Hepatocyte (in vitro differentiated cells): ENCODE data around the gene PRR14L. TPM values are rescaled to one million over a fixed set of nuclear protein-coding genes. Genes with fewer than 3 reads are reported as not detected.

Source experiments
- DNase-seq: peaks from one replicate; pipeline ENCODE4 v3.0.0-alpha.2; 2016; ENCODE audit warnings: low spot score
- H2AFZ ChIP-seq: fragments of 200-600 bp; sonication (generic); 2 replicates; pipeline ENCODE4 v1.6.0; 2016; ENCODE audit warnings: antibody characterized with exemption, mild to moderate bottlenecking
- H3K27ac ChIP-seq: fragments of 200-600 bp; sonication (generic); 2 replicates; pipeline ENCODE4 v1.5.1; 2016; ENCODE audit warnings: mild to moderate bottlenecking
- H3K27me3 ChIP-seq: fragments of 200-600 bp; sonication (generic); 2 replicates; pipeline ENCODE4 v1.6.1; 2016
- H3K36me3 ChIP-seq: fragments of 200-600 bp; sonication (generic); replicated peaks from 2 replicates; pipeline ENCODE4 v1.5.1; 2016; ENCODE audit warnings: low read depth; ENCODE audit not compliant: insufficient read depth
- H3K4me1 ChIP-seq: fragments of 200-600 bp; sonication (generic); 2 replicates; pipeline ENCODE4 v1.5.1; 2016; ENCODE audit warnings: mild to moderate bottlenecking, moderate library complexity; ENCODE audit not compliant: insufficient read depth
- H3K4me2 ChIP-seq: fragments of 200-600 bp; sonication (generic); 2 replicates; pipeline ENCODE4 v1.6.0; 2016
- H3K4me3 ChIP-seq: fragments of 200-600 bp; sonication (generic); 2 replicates; pipeline ENCODE4 v1.5.1; 2016; ENCODE audit warnings: mild to moderate bottlenecking
- H3K79me2 ChIP-seq: fragments of 200-600 bp; sonication (generic); 2 replicates; pipeline ENCODE4 v1.6.0; 2017; ENCODE audit warnings: mild to moderate bottlenecking
- H3K9me2 ChIP-seq: fragments of 200-600 bp; sonication (generic); replicated peaks from 2 replicates; pipeline ENCODE4 v1.6.0; 2017; ENCODE audit warnings: mild to moderate bottlenecking; ENCODE audit not compliant: insufficient read depth
- H3K9me3 ChIP-seq: fragments of 200-600 bp; sonication (generic); 2 replicates; pipeline ENCODE4 v1.5.1; 2016; ENCODE audit warnings: low read depth, mild to moderate bottlenecking
- H4K20me1 ChIP-seq: fragments of 200-600 bp; sonication (generic); 2 replicates; pipeline ENCODE4 v1.6.0; 2016; ENCODE audit warnings: mild to moderate bottlenecking; ENCODE audit not compliant: insufficient read depth, poor library complexity, severe bottlenecking
- EZH2 ChIP-seq: fragments of 200-600 bp; sonication (generic); IDR thresholded peaks from 2 replicates; pipeline ENCODE4 v1.6.1; 2016; ENCODE audit warnings: antibody characterized with exemption, mild to moderate bottlenecking, borderline replicate concordance
- EZH2phosphoT487 ChIP-seq: fragments of 200-600 bp; sonication (generic); IDR thresholded peaks from one replicate; pipeline ENCODE4 v1.6.1; 2018; ENCODE audit warnings: antibody characterized with exemption, mild to moderate bottlenecking, low read depth, moderate library complexity; ENCODE audit not compliant: unreplicated experiment, severe bottlenecking
- WGBS: methylation state at CpG from one replicate; pipeline ENCODE4 v1.1.6; 2016; ENCODE audit warnings: low lambda C conversion rate; ENCODE audit errors: missing lambda C conversion rate; 5-methylcytosine and 5-hydroxymethylcytosine counted together
- polyA plus RNA-seq: library from polyadenylated mRNA; unstranded; fragments of >200 nt; fragmentation: Nextera tagmentation; extraction: Ambion mirVana; gene quantifications from 2 replicates; pipeline ENCODE4 v1.2.1, GENCODE V29; 2016
- total RNA-seq: library from RNA; depleted of rRNA; stranded (reverse); fragments of >200 nt; gene quantifications from 2 replicates; pipeline ENCODE4 v1.2.3, GENCODE V29; 2014
- TF ChIP-seq, protein P1 (sequence below): fragments of 200-600 bp; sonication (generic); IDR thresholded peaks from 2 replicates; pipeline ENCODE4 v1.5.1; 2016; ENCODE audit warnings: antibody characterized with exemption, mild to moderate bottlenecking; ENCODE audit not compliant: poor library complexity

The PRR14L gene
- total and polyA plus RNA-seq, 2 experiments from 2014 or later = 13.2 to 30.4 TPM

DNA sequence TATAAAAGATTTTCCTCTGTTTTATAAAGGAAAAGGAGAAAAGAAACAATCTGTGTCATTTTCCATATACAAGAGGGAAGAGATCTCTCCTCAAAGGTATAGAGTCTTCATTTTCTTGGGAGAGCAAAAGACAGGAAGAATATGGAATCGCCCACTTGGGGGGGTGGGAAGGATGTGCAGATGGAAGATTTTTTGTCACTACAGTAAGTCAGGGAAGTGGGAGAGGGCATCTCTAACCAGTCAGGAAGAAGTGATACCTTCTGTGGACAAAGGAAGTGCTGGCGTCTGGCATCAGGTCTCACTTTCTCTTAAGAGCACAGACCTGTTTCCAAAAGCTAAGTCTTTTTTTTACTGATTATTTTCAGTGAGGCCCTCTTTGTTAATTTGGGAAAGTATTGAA, 1.4 kb downstream of the PRR14L start:
- Histone ChIP-seq H3K36me3 (no peaks in the 10 kb centered on the region), H3K27ac (peak overlapping the region; percentile 92), H3K79me2 (peaks cover 60% of the 10 kb centered on the region), H3K4me3 (peak overlapping the region; percentile 58), H3K4me2 (peak overlapping the region; percentile 79), H3K4me1 (peaks cover 23% of the 10 kb centered on the region), H3K27me3 (no peaks in the 10 kb centered on the region), H2AFZ (no peak overlapping the region), H3K9me2 (no peaks in the 10 kb centered on the region), H3K9me3 (no peaks in the 10 kb centered on the region), H4K20me1 (peaks cover 18% of the 10 kb centered on the region)
- no peak for DNase-seq
- TF ChIP-seq EZH2 (no peak), EZH2phosphoT487 (no peak)
- TF ChIP-seq, protein P1, sequence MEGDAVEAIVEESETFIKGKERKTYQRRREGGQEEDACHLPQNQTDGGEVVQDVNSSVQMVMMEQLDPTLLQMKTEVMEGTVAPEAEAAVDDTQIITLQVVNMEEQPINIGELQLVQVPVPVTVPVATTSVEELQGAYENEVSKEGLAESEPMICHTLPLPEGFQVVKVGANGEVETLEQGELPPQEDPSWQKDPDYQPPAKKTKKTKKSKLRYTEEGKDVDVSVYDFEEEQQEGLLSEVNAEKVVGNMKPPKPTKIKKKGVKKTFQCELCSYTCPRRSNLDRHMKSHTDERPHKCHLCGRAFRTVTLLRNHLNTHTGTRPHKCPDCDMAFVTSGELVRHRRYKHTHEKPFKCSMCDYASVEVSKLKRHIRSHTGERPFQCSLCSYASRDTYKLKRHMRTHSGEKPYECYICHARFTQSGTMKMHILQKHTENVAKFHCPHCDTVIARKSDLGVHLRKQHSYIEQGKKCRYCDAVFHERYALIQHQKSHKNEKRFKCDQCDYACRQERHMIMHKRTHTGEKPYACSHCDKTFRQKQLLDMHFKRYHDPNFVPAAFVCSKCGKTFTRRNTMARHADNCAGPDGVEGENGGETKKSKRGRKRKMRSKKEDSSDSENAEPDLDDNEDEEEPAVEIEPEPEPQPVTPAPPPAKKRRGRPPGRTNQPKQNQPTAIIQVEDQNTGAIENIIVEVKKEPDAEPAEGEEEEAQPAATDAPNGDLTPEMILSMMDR = no peak
- 24% methylated on average over 2 of the region's 2 CpGs for WGBS

DNA sequence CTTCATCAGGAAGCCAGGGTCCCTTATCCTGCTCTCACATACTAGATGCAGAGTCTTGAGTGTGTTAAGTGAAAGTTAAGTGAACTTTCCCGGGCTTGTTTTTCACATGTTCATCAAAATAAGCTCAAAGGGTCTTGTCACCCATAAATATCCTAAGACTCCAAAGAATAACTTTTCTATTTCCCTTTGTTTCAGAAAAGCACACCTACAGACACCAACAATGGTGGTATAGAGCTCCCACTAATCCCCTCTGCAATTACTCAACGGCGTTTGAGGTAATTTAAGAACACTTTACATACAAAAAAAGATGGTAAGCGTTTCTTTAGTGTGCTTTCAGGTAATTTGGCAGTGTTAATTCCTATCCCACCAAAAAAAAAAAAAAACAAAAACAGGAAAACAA, 2.5 kb downstream of the PRR14L start:
- H3K4me3 ChIP-seq = no peak overlapping the region
- no peaks in the 10 kb centered on the region for H3K9me2 ChIP-seq
- DNase-seq = no peak
- H3K4me1 ChIP-seq = peaks cover 15% of the 10 kb centered on the region
- no peaks in the 10 kb centered on the region for H3K9me3 ChIP-seq
- peaks cover 70% of the 10 kb centered on the region for H3K79me2 ChIP-seq
- 39% methylated on average over 4 of the region's 4 CpGs for WGBS
- no peak overlapping the region for H3K27ac ChIP-seq
- peaks cover 24% of the 10 kb centered on the region for H4K20me1 ChIP-seq
- no peaks in the 10 kb centered on the region for H3K27me3 ChIP-seq
- no peak overlapping the region for H2AFZ ChIP-seq
- peak overlapping the region; percentile 79 for H3K4me2 ChIP-seq
- TF ChIP-seq EZH2 (no peak), EZH2phosphoT487 (no peak)
- TF ChIP-seq, protein P1 = no peak
- no peaks in the 10 kb centered on the region for H3K36me3 ChIP-seq

DNA sequence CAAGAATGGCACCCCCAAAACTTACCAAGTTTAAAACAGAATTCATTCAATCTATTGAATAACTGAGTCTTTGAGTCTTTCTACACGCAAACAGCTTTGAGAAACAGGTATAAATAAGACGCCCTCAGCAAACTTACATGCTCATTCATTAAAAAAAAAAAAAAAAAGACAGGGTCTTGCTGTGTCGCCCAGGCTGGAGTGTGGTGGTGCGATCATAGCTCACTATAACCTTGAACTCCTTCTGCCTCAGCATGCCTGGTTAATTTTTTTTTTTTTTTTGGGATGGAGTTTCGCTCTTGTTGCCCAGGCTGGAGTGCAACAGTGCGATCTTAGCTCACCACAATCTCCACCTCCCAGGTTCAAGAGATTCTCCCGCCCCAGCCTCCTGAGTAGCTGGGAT, 6.1 kb downstream of the PRR14L start:
- Histone ChIP-seq H3K4me1 (peaks cover 21% of the 10 kb centered on the region), H3K79me2 (peaks cover 99% of the 10 kb centered on the region), H4K20me1 (peaks cover 45% of the 10 kb centered on the region), H3K36me3 (no peaks in the 10 kb centered on the region), H3K27me3 (no peaks in the 10 kb centered on the region), H3K9me2 (no peaks in the 10 kb centered on the region), H3K27ac (no peak overlapping the region), H3K4me3 (no peak overlapping the region), H2AFZ (no peak overlapping the region), H3K9me3 (no peaks in the 10 kb centered on the region), H3K4me2 (no peak overlapping the region)
- DNase-seq = no peak
- TF ChIP-seq EZH2phosphoT487 = no peak
- TF ChIP-seq EZH2 = no peak
- TF ChIP-seq, protein P1 = no peak
- 97% methylated on average over 7 of the region's 7 CpGs for WGBS

DNA sequence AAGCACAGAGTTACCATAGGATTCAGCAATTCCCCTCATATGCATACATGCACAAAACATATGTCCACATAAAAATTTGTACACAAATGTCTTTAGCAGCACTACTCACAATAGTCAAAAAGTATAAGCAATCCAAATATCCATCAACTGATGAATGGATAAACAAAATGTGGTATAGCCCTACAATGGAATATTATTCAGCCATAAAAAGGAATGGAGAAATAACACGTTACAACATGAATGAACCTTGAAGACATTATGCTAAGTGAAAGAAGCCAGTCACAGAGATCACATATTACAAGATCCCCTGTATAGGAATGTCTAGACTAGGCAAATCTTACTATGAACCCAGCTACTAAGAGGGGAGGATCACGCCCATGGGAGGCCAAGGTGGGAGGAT, 7.2 kb downstream of the PRR14L start:
- 100% methylated on average over 2 of the region's 2 CpGs for WGBS
- Histone ChIP-seq H3K4me2 (no peak overlapping the region), H3K9me3 (no peaks in the 10 kb centered on the region)

More for the DNA sequence above, 7.2 kb downstream of the PRR14L start:
- no peaks in the 10 kb centered on the region for H3K9me2 ChIP-seq
- H3K79me2 ChIP-seq = peaks cover 99% of the 10 kb centered on the region
- peaks cover 10% of the 10 kb centered on the region for H3K4me1 ChIP-seq
- no peak overlapping the region for H2AFZ ChIP-seq
- no peak overlapping the region for H3K4me3 ChIP-seq
- H3K27ac ChIP-seq = no peak overlapping the region
- TF ChIP-seq, protein P1 = no peak
- TF ChIP-seq EZH2 (no peak), EZH2phosphoT487 (no peak)
- H3K36me3 ChIP-seq = no peaks in the 10 kb centered on the region
- no peaks in the 10 kb centered on the region for H3K27me3 ChIP-seq
- H4K20me1 ChIP-seq = peaks cover 45% of the 10 kb centered on the region
- no peak for DNase-seq
